Effector memory CD4-positive, alpha-beta T cell (primary cell): ENCODE results near the gene MEIS1.

Experiments
- DNase-seq, 3 donors: peaks; one replicate each; pipeline ENCODE4 v3.0.0-alpha.2; 2020
- H3K27ac ChIP-seq: 2 replicates; pipeline ENCODE4 v1.7.0; 2013; ENCODE audit warnings: mild to moderate bottlenecking, low read length, moderate library complexity; ENCODE audit not compliant: insufficient read depth, poor library complexity, severe bottlenecking
- H3K27me3 ChIP-seq: replicated peaks from 2 replicates; pipeline ENCODE4 v1.7.0; 2013; ENCODE audit warnings: mild to moderate bottlenecking, low read length; ENCODE audit not compliant: insufficient read depth, control insufficient read depth, poor library complexity, severe bottlenecking
- H3K36me3 ChIP-seq: 2 replicates; pipeline ENCODE4 v1.7.0; 2013; ENCODE audit warnings: mild to moderate bottlenecking, low read length, moderate library complexity; ENCODE audit not compliant: control insufficient read depth, insufficient read depth
- H3K4me1 ChIP-seq: 2 replicates; pipeline ENCODE4 v1.7.0; 2013; ENCODE audit warnings: low read length, mild to moderate bottlenecking; ENCODE audit not compliant: control insufficient read depth, insufficient read depth, poor library complexity, severe bottlenecking
- H3K4me3 ChIP-seq: 2 replicates; pipeline ENCODE4 v1.7.0; 2013; ENCODE audit warnings: low read length, low read depth, mild to moderate bottlenecking; ENCODE audit not compliant: insufficient read depth, poor library complexity, severe bottlenecking
- H3K9me3 ChIP-seq: 2 replicates; pipeline ENCODE4 v1.7.0; 2013; ENCODE audit warnings: mild to moderate bottlenecking, low read length, moderate library complexity; ENCODE audit not compliant: control insufficient read depth

MEIS1 gene

DNA sequence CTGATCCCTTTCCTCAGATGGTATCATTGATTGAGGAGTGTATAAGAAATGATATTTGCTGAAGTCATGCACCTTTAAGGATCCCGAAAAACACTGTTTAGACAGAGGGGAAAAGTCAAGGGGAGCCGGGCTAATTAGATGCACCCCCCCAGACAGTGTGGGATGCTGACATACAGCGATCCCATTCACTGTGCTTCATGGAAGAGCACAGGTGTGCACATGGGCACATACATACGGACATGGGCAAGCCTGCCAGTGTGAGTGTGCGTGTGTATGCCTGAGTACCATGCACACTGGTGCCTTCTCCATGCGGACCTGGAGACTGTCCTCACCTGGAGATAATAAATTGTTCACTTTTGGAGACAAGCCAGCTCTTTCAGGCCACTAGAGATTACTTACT, 22.6 kb downstream of the MEIS1 start:
- Histone ChIP-seq H3K27ac (no peak overlapping the region), H3K27me3 (no peaks in the 10 kb centered on the region), H3K36me3 (no peaks in the 10 kb centered on the region), H3K9me3 (no peaks in the 10 kb centered on the region), H3K4me1 (no peaks in the 10 kb centered on the region), H3K4me3 (no peak overlapping the region)
- no peak for DNase-seq

DNA sequence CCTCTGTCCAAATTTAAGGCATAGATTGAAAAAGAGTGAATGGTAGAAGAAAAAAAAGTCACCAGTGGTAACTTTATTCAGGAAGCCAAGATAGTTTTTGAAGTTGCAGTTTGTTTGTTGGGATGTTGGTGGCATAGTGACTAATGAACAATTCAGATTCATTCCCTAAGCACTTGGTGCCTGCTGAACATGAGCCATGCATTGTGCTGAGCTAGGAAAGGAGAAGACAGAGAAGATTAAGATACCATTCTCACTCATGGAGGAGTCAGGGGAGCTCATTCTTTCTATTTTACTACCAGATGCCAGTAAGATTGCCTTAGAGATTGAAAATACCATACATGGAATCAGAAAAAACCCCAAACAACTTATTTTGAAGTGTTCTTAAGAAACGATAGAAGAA, 25.1 kb downstream of the MEIS1 start:
- DNase-seq = no peak
- no peak overlapping the region for H3K27ac ChIP-seq
- H3K4me1 ChIP-seq = no peaks in the 10 kb centered on the region
- H3K4me3 ChIP-seq = no peak overlapping the region
- no peaks in the 10 kb centered on the region for H3K36me3 ChIP-seq
- no peaks in the 10 kb centered on the region for H3K9me3 ChIP-seq
- H3K27me3 ChIP-seq = no peaks in the 10 kb centered on the region

- H3K27ac ChIP-seq = no peak overlapping the region
- DNase-seq = no peak
- no peaks in the 10 kb centered on the region for H3K4me1 ChIP-seq
- H3K27me3 ChIP-seq = no peaks in the 10 kb centered on the region
- no peaks in the 10 kb centered on the region for H3K36me3 ChIP-seq
- no peaks in the 10 kb centered on the region for H3K9me3 ChIP-seq
- H3K4me3 ChIP-seq = no peak overlapping the region
Measured at GRCh38 chr2:66461001-66461663, 26.2 kb downstream of the MEIS1 start.

GRCh38 chr2:66461664-66462500, 27.0 kb downstream of the MEIS1 start:
- DNase-seq = no peak
- H3K9me3 ChIP-seq = no peaks in the 10 kb centered on the region
- no peak overlapping the region for H3K4me3 ChIP-seq
- no peaks in the 10 kb centered on the region for H3K27me3 ChIP-seq
- no peaks in the 10 kb centered on the region for H3K36me3 ChIP-seq
- no peaks in the 10 kb centered on the region for H3K4me1 ChIP-seq
- no peak overlapping the region for H3K27ac ChIP-seq

DNA sequence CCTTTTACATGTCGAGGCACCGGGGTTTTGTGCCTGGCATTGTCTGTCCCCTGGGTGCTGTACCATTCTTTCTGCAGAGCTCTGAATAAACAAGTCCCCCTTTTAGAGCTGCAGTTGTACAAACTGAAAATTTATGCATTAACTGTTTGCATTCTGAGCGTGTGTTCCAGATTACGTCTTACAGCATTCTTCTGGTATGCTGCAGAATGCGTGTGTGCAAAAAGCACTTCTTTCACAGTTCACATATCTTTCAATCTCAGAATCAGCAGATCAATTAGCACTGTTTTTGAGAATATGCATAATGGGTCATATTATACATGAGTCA, 27.5 kb downstream of the MEIS1 start:
- H3K27me3 ChIP-seq = no peaks in the 10 kb centered on the region
- H3K36me3 ChIP-seq = no peaks in the 10 kb centered on the region
- H3K27ac ChIP-seq = no peak overlapping the region
- H3K9me3 ChIP-seq = no peaks in the 10 kb centered on the region
- DNase-seq = no peak
- H3K4me3 ChIP-seq = no peak overlapping the region
- H3K4me1 ChIP-seq = no peaks in the 10 kb centered on the region

- Histone ChIP-seq H3K27me3 (no peaks in the 10 kb centered on the region), H3K4me1 (no peaks in the 10 kb centered on the region), H3K36me3 (no peaks in the 10 kb centered on the region), H3K27ac (no peak overlapping the region), H3K9me3 (no peaks in the 10 kb centered on the region), H3K4me3 (no peak overlapping the region)
- DNase-seq = no peak
Measured at GRCh38 chr2:66463206-66463755, 28.4 kb downstream of the MEIS1 start.

DNA sequence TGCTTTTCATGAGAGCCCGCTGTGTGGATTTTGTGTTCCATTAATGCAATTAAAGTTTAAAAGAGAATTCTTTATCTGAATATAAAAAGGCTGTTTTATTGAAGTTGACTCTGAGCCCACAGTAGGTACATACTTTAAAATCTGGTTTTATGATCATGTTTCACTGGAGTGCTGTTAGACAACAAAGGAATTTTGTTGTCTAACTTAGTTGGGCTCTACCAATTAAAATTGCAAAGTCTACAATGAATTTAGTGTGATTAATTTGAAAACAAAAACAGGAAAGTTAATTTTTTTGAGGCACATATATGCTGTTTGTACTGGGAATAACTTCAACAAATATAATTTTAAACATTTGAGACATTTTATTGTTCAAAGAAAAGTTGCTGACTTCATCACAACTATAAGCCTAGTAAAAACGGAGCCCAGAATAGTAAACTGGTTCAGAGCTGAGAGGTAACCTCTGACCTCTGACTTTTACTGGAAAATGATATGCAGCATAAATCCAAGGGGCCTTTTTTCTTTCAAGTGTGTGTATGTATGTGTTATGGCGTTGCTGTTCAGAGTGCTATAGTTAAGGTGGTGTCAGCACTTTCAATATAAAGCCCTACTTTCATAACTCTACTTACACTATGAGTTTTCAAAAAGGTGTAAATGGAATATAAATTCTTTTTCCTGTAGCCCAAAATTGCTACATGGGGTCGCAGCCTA, 30.2 kb downstream of the MEIS1 start:
- Histone ChIP-seq H3K27ac (no peak overlapping the region), H3K4me1 (no peaks in the 10 kb centered on the region), H3K4me3 (no peak overlapping the region), H3K9me3 (no peaks in the 10 kb centered on the region), H3K36me3 (no peaks in the 10 kb centered on the region), H3K27me3 (no peaks in the 10 kb centered on the region)
- DNase-seq = no peak

GRCh38 chr2:66466433-66466832, 31.5 kb downstream of the MEIS1 start:
- DNase-seq = no peak
- no peak overlapping the region for H3K4me3 ChIP-seq
- no peak overlapping the region for H3K27ac ChIP-seq
- H3K27me3 ChIP-seq = no peaks in the 10 kb centered on the region
- no peaks in the 10 kb centered on the region for H3K36me3 ChIP-seq
- H3K9me3 ChIP-seq = no peaks in the 10 kb centered on the region
- no peaks in the 10 kb centered on the region for H3K4me1 ChIP-seq

- Histone ChIP-seq H3K9me3 (no peaks in the 10 kb centered on the region), H3K4me1 (no peaks in the 10 kb centered on the region), H3K27me3 (no peaks in the 10 kb centered on the region), H3K27ac (no peak overlapping the region), H3K4me3 (no peak overlapping the region), H3K36me3 (no peaks in the 10 kb centered on the region)
- no peak for DNase-seq
Measured at GRCh38 chr2:66467718-66468117, 32.8 kb downstream of the MEIS1 start.
